HEK293 (cell line): ENCODE results near the gene AASDH.
A peak's percentile ranks its signal among the peaks of the same experiment; 100 is the strongest.

ENCODE experiments used
- AEBP2 ChIP-seq: fragments of 450-650 bp; formaldehyde crosslinking; IDR thresholded peaks from 2 replicates; pipeline ENCODE4 v1.5.1; 2016; ENCODE audit warnings: missing biosample characterization, missing genetic modification characterization, borderline replicate concordance
- ATF2 ChIP-seq: fragments of 450-650 bp; formaldehyde crosslinking; IDR thresholded peaks from 2 replicates; pipeline ENCODE4 v1.5.1; 2016; ENCODE audit warnings: missing biosample characterization, missing genetic modification characterization, low read depth
- CTCF ChIP-seq: fragments of 450-650 bp; formaldehyde crosslinking; IDR thresholded peaks from 2 replicates; pipeline ENCODE4 v1.5.1; 2016; ENCODE audit warnings: missing biosample characterization, missing genetic modification characterization
- GLI4 ChIP-seq: fragments of 450-650 bp; formaldehyde crosslinking; IDR thresholded peaks from 2 replicates; pipeline ENCODE4 v1.5.1; 2016; ENCODE audit warnings: missing biosample characterization, missing genetic modification characterization
- HIC1 ChIP-seq: fragments of 450-650 bp; formaldehyde crosslinking; IDR thresholded peaks from 2 replicates; pipeline ENCODE4 v1.5.1; 2016; ENCODE audit warnings: missing biosample characterization, missing genetic modification characterization
- KLF9 ChIP-seq: fragments of 450-650 bp; formaldehyde crosslinking; IDR thresholded peaks from 2 replicates; pipeline ENCODE4 v1.5.1; 2016; ENCODE audit warnings: missing biosample characterization, missing genetic modification characterization, low read depth
- PRDM1 ChIP-seq: fragments of 450-650 bp; formaldehyde crosslinking; IDR thresholded peaks from 2 replicates; pipeline ENCODE4; 2016; ENCODE audit warnings: missing biosample characterization, missing genetic modification characterization
- PRDM4 ChIP-seq: fragments of 450-650 bp; formaldehyde crosslinking; IDR thresholded peaks from 2 replicates; pipeline ENCODE4 v1.5.1; 2017; ENCODE audit warnings: missing biosample characterization, missing genetic modification characterization
- WT1 ChIP-seq: fragments of 450-650 bp; formaldehyde crosslinking; IDR thresholded peaks from 2 replicates; pipeline ENCODE4 v1.5.1; 2016; ENCODE audit warnings: missing biosample characterization, missing genetic modification characterization
- ZBTB20 ChIP-seq: fragments of 450-650 bp; formaldehyde crosslinking; IDR thresholded peaks from 2 replicates; pipeline ENCODE4 v1.5.1; 2016; ENCODE audit warnings: missing biosample characterization, missing genetic modification characterization
- ZNF214 ChIP-seq: fragments of 450-650 bp; formaldehyde crosslinking; IDR thresholded peaks from 2 replicates; pipeline ENCODE4 v1.5.1; 2017; ENCODE audit warnings: missing biosample characterization, mild to moderate bottlenecking, missing genetic modification characterization, borderline replicate concordance
- ZNF221 ChIP-seq: fragments of 450-650 bp; formaldehyde crosslinking; IDR thresholded peaks from 2 replicates; pipeline ENCODE4 v1.5.1; 2017; ENCODE audit warnings: missing biosample characterization, missing genetic modification characterization, borderline replicate concordance
- ZNF280D ChIP-seq: fragments of 450-650 bp; formaldehyde crosslinking; IDR thresholded peaks from 2 replicates; pipeline ENCODE4 v1.5.1; 2016; ENCODE audit warnings: missing biosample characterization, missing genetic modification characterization
- ZNF302 ChIP-seq: fragments of 450-650 bp; formaldehyde crosslinking; IDR thresholded peaks from 2 replicates; pipeline ENCODE4 v1.5.1; 2016; ENCODE audit warnings: missing biosample characterization, missing genetic modification characterization, low read depth
- ZNF362 ChIP-seq: fragments of 450-650 bp; formaldehyde crosslinking; IDR thresholded peaks from 2 replicates; pipeline ENCODE4 v1.5.1; 2016; ENCODE audit warnings: missing biosample characterization, missing genetic modification characterization
- ZNF391 ChIP-seq: fragments of 450-650 bp; formaldehyde crosslinking; IDR thresholded peaks from 2 replicates; pipeline ENCODE4 v1.5.1; 2016; ENCODE audit warnings: low read depth, missing biosample characterization, missing genetic modification characterization, borderline replicate concordance
- ZNF48 ChIP-seq: fragments of 450-650 bp; formaldehyde crosslinking; IDR thresholded peaks from 2 replicates; pipeline ENCODE4 v1.5.1; 2016; ENCODE audit warnings: missing biosample characterization, missing genetic modification characterization
- ZNF488 ChIP-seq: fragments of 450-650 bp; formaldehyde crosslinking; IDR thresholded peaks from 2 replicates; pipeline ENCODE4 v1.5.1; 2016; ENCODE audit warnings: missing biosample characterization, missing genetic modification characterization
- ZNF561 ChIP-seq: fragments of 450-650 bp; IDR thresholded peaks from 2 replicates; pipeline ENCODE4 v1.5.1; 2018; ENCODE audit warnings: missing biosample characterization, missing genetic modification characterization, borderline replicate concordance
- ZNF596 ChIP-seq: fragments of 450-650 bp; IDR thresholded peaks from 2 replicates; pipeline ENCODE4 v1.5.0; 2018; ENCODE audit warnings: missing biosample characterization, mild to moderate bottlenecking, missing genetic modification characterization, moderate library complexity
- ZNF624 ChIP-seq: fragments of 450-650 bp; formaldehyde crosslinking; IDR thresholded peaks from 2 replicates; pipeline ENCODE4 v1.5.1; 2017; ENCODE audit warnings: missing biosample characterization, missing genetic modification characterization
- ZNF629 ChIP-seq: fragments of 450-650 bp; formaldehyde crosslinking; IDR thresholded peaks from 2 replicates; pipeline ENCODE4 v1.5.1; 2017; ENCODE audit warnings: missing biosample characterization, missing genetic modification characterization
- ZNF677 ChIP-seq: fragments of 450-650 bp; IDR thresholded peaks from 2 replicates; pipeline ENCODE4 v1.5.0; 2018; ENCODE audit warnings: missing biosample characterization, mild to moderate bottlenecking, missing genetic modification characterization, moderate library complexity

AASDH gene

GRCh38 chr4:56387023-56388001 lies at the start of gene AASDH (continued):
- TF ChIP-seq ZNF362 (tag by site-specific recombination) (no peak), ZNF488 (no peak), ZBTB20 (tag by site-specific recombination) (peak; percentile 98), ZNF280D (tag by site-specific recombination) (no peak; the same call in 1 of the 2 replicates), ZNF391 (tag by site-specific recombination) (no peak; the same call in 1 of the 2 replicates), ZNF561 (tag by site-specific recombination) (no peak), KLF9 (tag by site-specific recombination) (no peak), AEBP2 (tag by site-specific recombination) (no peak), ZNF596 (tag by site-specific recombination) (no peak), ZNF677 (tag by site-specific recombination) (no peak), ZNF629 (tag by site-specific recombination) (peak; percentile 93), CTCF (tag by site-specific recombination) (no peak), ZNF221 (no peak), ZNF302 (tag by site-specific recombination) (no peak), ZNF48 (tag by site-specific recombination) (no peak), WT1 (tag by site-specific recombination) (peak; percentile 42), PRDM4 (tag by site-specific recombination) (0 out of 2 replicates have a peak, but pooled peaks have one; percentile 38), GLI4 (tag by site-specific recombination) (no peak), ATF2 (tag by site-specific recombination) (peak; percentile 78), ZNF624 (tag by site-specific recombination) (no peak), PRDM1 (tag by site-specific recombination) (peak; percentile 50; the same call in 1 of the 2 replicates), HIC1 (tag by site-specific recombination) (no peak), ZNF214 (tag by site-specific recombination) (no peak)
